H9 (cell line): ENCODE data around the gene B3GALNT2. TPM values are rescaled to one million over a fixed set of nuclear protein-coding genes. Genes with fewer than 3 reads are reported as not detected.

Experiments
- DNase-seq: peaks from one replicate; pipeline ENCODE4 v3.0.0-alpha.2; 2017
- H2AFZ ChIP-seq: one replicate; pipeline ENCODE4 v1.6.1; 2013; ENCODE audit warnings: mild to moderate bottlenecking, low read length, control low read depth, moderate library complexity
- H2AK5ac ChIP-seq: 2 replicates; pipeline ENCODE4 v1.6.1; 2013; ENCODE audit warnings: low read length, control low read depth, mixed read lengths; ENCODE audit not compliant: insufficient read length
- H2BK120ac ChIP-seq: one replicate; pipeline ENCODE4 v1.6.1; 2013; ENCODE audit warnings: low read depth, mild to moderate bottlenecking, low read length, control low read depth, inconsistent platforms; ENCODE audit not compliant: poor library complexity, severe bottlenecking
- H2BK12ac ChIP-seq: 2 replicates; pipeline ENCODE4 v1.6.1; 2013; ENCODE audit warnings: low read length, control low read depth, mixed read lengths, low read depth; ENCODE audit not compliant: insufficient read length
- H2BK15ac ChIP-seq: 2 replicates; pipeline ENCODE4 v1.6.1; 2013; ENCODE audit warnings: low read depth, low read length, control low read depth
- H2BK20ac ChIP-seq: one replicate; pipeline ENCODE4 v1.6.1; 2013; ENCODE audit warnings: low read depth, mild to moderate bottlenecking, low read length, control low read depth, inconsistent platforms; ENCODE audit not compliant: poor library complexity, severe bottlenecking
- H2BK5ac ChIP-seq: 2 replicates; pipeline ENCODE4 v1.6.1; 2013; ENCODE audit warnings: low read length, control low read depth, mixed read lengths; ENCODE audit not compliant: insufficient read length
- H3K14ac ChIP-seq: 2 replicates; pipeline ENCODE4 v1.6.1; 2013; ENCODE audit warnings: low read length, control low read depth; ENCODE audit not compliant: insufficient read depth
- H3K18ac ChIP-seq: 2 replicates; pipeline ENCODE4 v1.6.1; 2013; ENCODE audit warnings: low read depth, mild to moderate bottlenecking, mixed read lengths, low read length, control low read depth; ENCODE audit not compliant: insufficient read length
- H3K23ac ChIP-seq: 2 replicates; pipeline ENCODE4 v1.6.1; 2013; ENCODE audit warnings: low read length, control low read depth, mixed read lengths, low read depth; ENCODE audit not compliant: insufficient read length
- H3K23me2 ChIP-seq: 2 replicates; pipeline ENCODE4 v1.6.1; 2013; ENCODE audit warnings: low read depth, mild to moderate bottlenecking, mixed read lengths, low read length, control low read depth; ENCODE audit not compliant: insufficient read length, poor library complexity, severe bottlenecking
- H3K27ac ChIP-seq: 2 replicates; pipeline ENCODE4 v1.5.1; 2013; ENCODE audit warnings: low read length, control low read depth, mixed read lengths, low read depth; ENCODE audit not compliant: insufficient read length
- H3K27me3 ChIP-seq: 2 replicates; pipeline ENCODE4 v1.6.1; 2013; ENCODE audit warnings: low read length, control low read depth, inconsistent platforms; ENCODE audit not compliant: insufficient read depth
- H3K4ac ChIP-seq: 2 replicates; pipeline ENCODE4 v1.6.1; 2013; ENCODE audit warnings: low read depth, mild to moderate bottlenecking, control low read depth, inconsistent platforms, low read length, moderate library complexity
- H3K4me1 ChIP-seq: 2 replicates; pipeline ENCODE4 v1.6.1; 2013; ENCODE audit warnings: low read length, control low read depth, inconsistent platforms; ENCODE audit not compliant: insufficient read depth
- H3K4me2 ChIP-seq: 2 replicates; pipeline ENCODE4 v1.6.1; 2013; ENCODE audit warnings: low read length, control low read depth, mixed read lengths; ENCODE audit not compliant: insufficient read length, insufficient read depth
- H3K56ac ChIP-seq: 2 replicates; pipeline ENCODE4 v1.6.1; 2013; ENCODE audit warnings: low read depth, mild to moderate bottlenecking, mixed read lengths, low read length, control low read depth; ENCODE audit not compliant: insufficient read length
- H3K79me1 ChIP-seq: 2 replicates; pipeline ENCODE4 v1.6.1; 2013; ENCODE audit warnings: low read depth, mild to moderate bottlenecking, moderate library complexity, low read length, control low read depth, inconsistent platforms; ENCODE audit not compliant: insufficient read depth, poor library complexity, severe bottlenecking
- H3K79me2 ChIP-seq: 2 replicates; pipeline ENCODE4 v1.6.1; 2013; ENCODE audit warnings: low read length, control low read depth, inconsistent platforms; ENCODE audit not compliant: insufficient read depth
- H3K9ac ChIP-seq: 2 replicates; pipeline ENCODE4 v1.6.1; 2013; ENCODE audit warnings: low read length, control low read depth, mixed read lengths; ENCODE audit not compliant: insufficient read length; ENCODE audit errors: extremely low read depth
- H3K9me3 ChIP-seq: one replicate; pipeline ENCODE4 v1.6.1; 2013; ENCODE audit warnings: low read depth, low read length, inconsistent platforms; ENCODE audit not compliant: control insufficient read depth
- H3T11ph ChIP-seq: one replicate; pipeline ENCODE4 v1.6.1; 2013; ENCODE audit warnings: mild to moderate bottlenecking, low read length, control low read depth, inconsistent platforms
- H4K20me1 ChIP-seq: one replicate; pipeline ENCODE4 v1.6.1; 2013; ENCODE audit not compliant: control insufficient read depth, insufficient read length, insufficient read depth
- H4K5ac ChIP-seq: 2 replicates; pipeline ENCODE4 v1.6.1; 2013; ENCODE audit warnings: low read depth, mild to moderate bottlenecking, mixed read lengths, low read length, control low read depth; ENCODE audit not compliant: insufficient read length
- H4K8ac ChIP-seq: replicated peaks from 2 replicates; pipeline ENCODE4 v1.6.1; 2013; ENCODE audit warnings: low read length, control low read depth, mixed read lengths, low read depth; ENCODE audit not compliant: insufficient read length
- H4K91ac ChIP-seq: 2 replicates; pipeline ENCODE4 v1.6.1; 2013; ENCODE audit warnings: low read depth, mild to moderate bottlenecking, moderate library complexity, mixed read lengths, low read length, control low read depth; ENCODE audit not compliant: insufficient read length
- H3K27ac Mint-ChIP-seq, 3 experiments: 2 replicates in 2 of 3; 3 replicates in 1 of 3; pipeline ENCODE4 v1.8.0; 2020 to 2021; ENCODE audit warnings: mixed read lengths in 3 of 3, mild to moderate bottlenecking in 1 of 3, moderate library complexity in 1 of 3
- H3K27me3 Mint-ChIP-seq: 2 replicates; pipeline ENCODE4 v1.8.0; 2021; ENCODE audit warnings: low read depth, mild to moderate bottlenecking, moderate library complexity, mixed read lengths
- H3K36me3 Mint-ChIP-seq, 3 experiments: 2 replicates in 2 of 3; 3 replicates in 1 of 3; pipeline ENCODE4 v1.8.0; 2020 to 2021; ENCODE audit warnings: low read depth in 3 of 3, mixed read lengths in 3 of 3; ENCODE audit not compliant: insufficient read depth in 1 of 3
- H3K4me1 Mint-ChIP-seq, 2 experiments: 2 replicates each; pipeline ENCODE4 v1.8.0; 2020; ENCODE audit warnings: mixed read lengths in 2 of 2
- H3K4me3 Mint-ChIP-seq, 2 experiments: 2 replicates in 1 of 2; 3 replicates in 1 of 2; pipeline ENCODE4 v1.8.0; 2020 to 2021; ENCODE audit warnings: mild to moderate bottlenecking in 2 of 2, mixed read lengths in 2 of 2, moderate library complexity in 1 of 2
- H3K9me3 Mint-ChIP-seq, 2 experiments: 2 replicates in 1 of 2; 3 replicates in 1 of 2; pipeline ENCODE4 v1.8.0; 2020; ENCODE audit warnings: mild to moderate bottlenecking in 2 of 2, mixed read lengths in 2 of 2, moderate library complexity in 1 of 2
- WGBS: extraction: QIAGEN DNeasy Blood & Tissue Kit; methylation state at CpG from one replicate; pipeline ENCODE4 v1.1.7; 2013; ENCODE audit warnings: missing lambda C conversion rate, low lambda C conversion rate, mixed read lengths; ENCODE audit not compliant: insufficient read length; ENCODE audit errors: extremely low coverage; 5-methylcytosine and 5-hydroxymethylcytosine counted together
- total RNA-seq: library from RNA; stranded (reverse); gene quantifications from 2 replicates; pipeline ENCODE4 v1.2.1, GENCODE V29; 2021
- TF ChIP-seq, protein P1 (sequence below): fragments of 200-600 bp; sonication (generic); conservative IDR thresholded peaks from 3 replicates; pipeline ENCODE4 v1.8.0; 2021; ENCODE audit warnings: antibody characterized with exemption, mild to moderate bottlenecking

The B3GALNT2 gene
- total RNA-seq, 1 experiment from 2014 or later = 27.8 TPM

GRCh38 chr1:235455097-235455496, 49.2 kb downstream of the B3GALNT2 start:
- Histone ChIP-seq H3K27ac (no peak overlapping the region), H2AK5ac (no peak overlapping the region), H4K20me1 (no peaks in the 10 kb centered on the region), H2BK15ac (no peak overlapping the region), H4K91ac (no peak overlapping the region), H3K14ac (no peak overlapping the region), H3K9ac (no peak overlapping the region), H2AFZ (no peak overlapping the region), H3K79me2 (no peaks in the 10 kb centered on the region), H2BK5ac (no peak overlapping the region), H3K4me1 (no peaks in the 10 kb centered on the region), H3K18ac (no peak overlapping the region), H3K4ac (no peak overlapping the region), H2BK20ac (no peak overlapping the region), H3K27me3 (no peaks in the 10 kb centered on the region), H4K5ac (no peak overlapping the region), H3K9me3 (no peaks in the 10 kb centered on the region), H3K4me2 (no peak overlapping the region), H3K56ac (no peak overlapping the region), H3K79me1 (no peaks in the 10 kb centered on the region), H2BK12ac (no peak overlapping the region), H3K23ac (no peak overlapping the region), H2BK120ac (no peak overlapping the region), H4K8ac (no peak overlapping the region), H3T11ph (no peak overlapping the region), H3K23me2 (no peaks in the 10 kb centered on the region)
- Mint-ChIP-seq H3K27ac (no peak overlapping the region), H3K4me3 (no peak overlapping the region), H3K4me1 (no peaks in the 10 kb centered on the region; a peak in 1 of 4 replicates), H3K9me3 (no peaks in the 10 kb centered on the region), H3K36me3 (peaks cover 10 to 50% (median 24%) of the 10 kb centered on the region in 3 experiments; a peak in 6 of 7 replicates), H3K27me3 (no peaks in the 10 kb centered on the region)
- no peak for DNase-seq
- no CpG with 5 or more reads among the region's 2 CpGs for WGBS
- TF ChIP-seq, protein P1, sequence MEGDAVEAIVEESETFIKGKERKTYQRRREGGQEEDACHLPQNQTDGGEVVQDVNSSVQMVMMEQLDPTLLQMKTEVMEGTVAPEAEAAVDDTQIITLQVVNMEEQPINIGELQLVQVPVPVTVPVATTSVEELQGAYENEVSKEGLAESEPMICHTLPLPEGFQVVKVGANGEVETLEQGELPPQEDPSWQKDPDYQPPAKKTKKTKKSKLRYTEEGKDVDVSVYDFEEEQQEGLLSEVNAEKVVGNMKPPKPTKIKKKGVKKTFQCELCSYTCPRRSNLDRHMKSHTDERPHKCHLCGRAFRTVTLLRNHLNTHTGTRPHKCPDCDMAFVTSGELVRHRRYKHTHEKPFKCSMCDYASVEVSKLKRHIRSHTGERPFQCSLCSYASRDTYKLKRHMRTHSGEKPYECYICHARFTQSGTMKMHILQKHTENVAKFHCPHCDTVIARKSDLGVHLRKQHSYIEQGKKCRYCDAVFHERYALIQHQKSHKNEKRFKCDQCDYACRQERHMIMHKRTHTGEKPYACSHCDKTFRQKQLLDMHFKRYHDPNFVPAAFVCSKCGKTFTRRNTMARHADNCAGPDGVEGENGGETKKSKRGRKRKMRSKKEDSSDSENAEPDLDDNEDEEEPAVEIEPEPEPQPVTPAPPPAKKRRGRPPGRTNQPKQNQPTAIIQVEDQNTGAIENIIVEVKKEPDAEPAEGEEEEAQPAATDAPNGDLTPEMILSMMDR = no peak
